GM21529 (cell line): ENCODE results near the gene DCLRE1C.
"Not testable (repeated sequence)": the region's sequence is repeated elsewhere in the genome, so short reads cannot be mapped to it uniquely, and the experiment has no call there.

Source experiments
- ATAC-seq: cut with Tn5 transposase; IDR thresholded peaks from one replicate; pipeline ENCODE4 v1.9.1; 2021; ENCODE audit not compliant: unreplicated experiment

DCLRE1C gene

DNA sequence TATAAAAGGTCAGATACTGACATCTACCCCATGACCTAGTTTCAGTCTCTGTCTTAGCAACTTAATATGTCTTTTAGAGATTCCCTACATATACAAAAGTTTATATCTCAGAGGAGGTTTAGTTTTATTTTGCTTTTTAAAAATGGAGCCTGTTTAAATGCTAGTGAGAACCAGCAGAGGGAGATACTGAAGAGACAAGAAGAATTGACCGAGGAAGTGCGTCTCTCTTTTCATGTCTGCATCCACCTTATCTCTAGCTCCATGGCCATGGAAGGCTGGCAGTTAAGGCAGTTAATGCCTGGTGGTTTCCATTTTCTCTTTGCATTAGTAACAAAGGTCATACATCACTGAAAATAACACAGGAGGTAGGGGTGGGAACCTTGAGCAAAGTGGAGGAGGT, 64.6 kb downstream of the DCLRE1C start:
- no peak for ATAC-seq

DNA sequence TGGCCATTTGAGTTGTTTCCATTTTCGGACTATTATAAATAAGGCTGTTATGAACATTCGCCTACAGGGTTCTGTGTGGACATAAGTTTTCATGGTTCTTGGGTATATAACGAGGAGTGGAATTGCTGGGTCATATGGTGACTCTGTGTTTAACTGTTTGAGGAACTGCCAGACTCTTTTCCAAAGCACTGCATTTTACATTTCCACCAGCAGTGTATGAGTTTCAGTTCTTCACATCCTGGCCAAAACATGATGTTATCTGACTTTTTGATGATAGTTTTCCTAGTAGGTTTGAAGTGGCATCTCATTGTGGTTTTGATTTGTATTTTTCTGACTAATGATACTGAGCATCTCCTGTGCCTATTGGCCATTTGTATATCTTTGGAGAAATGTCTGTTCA, 69.8 kb downstream of the DCLRE1C start:
- no peak for ATAC-seq

DNA sequence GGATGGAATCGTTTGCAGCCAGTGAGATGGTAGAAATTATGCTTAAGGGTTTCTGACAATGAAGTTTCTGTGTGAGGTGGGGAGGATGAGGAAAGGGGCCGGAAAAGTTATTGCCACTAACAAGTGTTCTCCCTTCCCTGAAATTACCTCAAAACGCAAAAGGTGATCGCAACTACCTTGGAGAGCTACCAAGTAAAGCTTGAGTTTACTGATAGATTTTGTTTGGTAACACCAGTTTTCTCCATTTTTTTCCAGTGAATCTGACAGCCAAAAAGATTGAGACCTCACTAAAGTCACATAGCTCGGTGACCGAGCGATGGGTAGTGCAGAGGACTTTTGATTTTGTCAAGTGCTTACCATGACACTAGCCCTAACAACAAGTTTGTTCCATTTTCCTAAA, 73.7 kb downstream of the DCLRE1C start:
- ATAC-seq: no peak

DNA sequence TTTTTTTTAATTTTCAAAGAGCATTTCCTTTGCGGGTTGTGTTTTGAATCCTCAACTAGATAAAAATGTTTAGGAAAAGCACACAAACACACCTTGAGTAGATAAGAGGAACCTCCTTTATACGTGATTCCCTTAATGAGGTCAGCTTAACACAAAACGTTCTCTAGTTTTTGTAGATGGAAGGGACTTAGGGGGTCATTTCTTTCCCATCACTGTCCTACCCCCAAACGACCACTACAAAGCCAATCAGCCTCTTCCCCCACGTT, 74.0 kb downstream of the DCLRE1C start:
- ATAC-seq: no peak

DNA sequence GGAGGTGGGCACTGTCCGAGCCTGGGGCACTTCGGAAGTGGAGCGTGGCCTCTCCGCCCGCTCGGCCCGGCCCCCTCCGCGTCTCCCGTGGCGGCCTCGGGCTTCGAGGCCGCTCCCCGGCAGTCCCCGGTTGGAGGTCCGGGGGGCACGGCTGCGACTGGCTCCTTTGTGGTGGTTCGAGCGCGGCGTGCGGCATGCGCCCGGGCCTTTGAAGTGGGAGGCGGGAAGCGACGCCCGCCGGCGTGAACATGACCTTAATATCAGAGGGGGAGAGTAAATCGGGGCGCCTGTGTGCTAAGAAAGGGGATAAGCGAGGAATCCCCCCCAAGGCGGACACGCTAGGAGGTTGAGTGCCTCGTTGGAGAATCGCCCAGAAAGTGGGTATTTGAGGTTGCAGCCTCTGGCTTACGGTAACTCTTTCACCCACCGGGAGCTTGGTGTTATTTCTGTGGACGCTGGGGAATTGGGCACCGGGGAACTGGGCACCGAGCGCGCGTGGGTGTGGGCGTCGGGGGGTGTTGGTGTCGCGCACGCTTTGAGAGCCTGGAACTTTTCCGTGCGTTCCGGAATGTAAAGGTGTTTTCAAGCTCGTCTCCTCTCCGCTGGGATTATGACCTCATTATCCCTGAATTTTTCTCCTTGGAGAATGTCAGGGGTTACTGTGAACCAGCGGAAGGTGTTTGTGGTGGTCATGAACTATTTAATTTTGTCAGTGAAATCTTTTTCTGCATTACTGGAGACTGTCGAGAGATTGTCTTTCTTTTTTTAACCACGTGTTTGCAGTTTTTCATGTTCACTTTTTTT, 74.6 kb downstream of the DCLRE1C start:
- peak; percentile 18 for ATAC-seq

DNA sequence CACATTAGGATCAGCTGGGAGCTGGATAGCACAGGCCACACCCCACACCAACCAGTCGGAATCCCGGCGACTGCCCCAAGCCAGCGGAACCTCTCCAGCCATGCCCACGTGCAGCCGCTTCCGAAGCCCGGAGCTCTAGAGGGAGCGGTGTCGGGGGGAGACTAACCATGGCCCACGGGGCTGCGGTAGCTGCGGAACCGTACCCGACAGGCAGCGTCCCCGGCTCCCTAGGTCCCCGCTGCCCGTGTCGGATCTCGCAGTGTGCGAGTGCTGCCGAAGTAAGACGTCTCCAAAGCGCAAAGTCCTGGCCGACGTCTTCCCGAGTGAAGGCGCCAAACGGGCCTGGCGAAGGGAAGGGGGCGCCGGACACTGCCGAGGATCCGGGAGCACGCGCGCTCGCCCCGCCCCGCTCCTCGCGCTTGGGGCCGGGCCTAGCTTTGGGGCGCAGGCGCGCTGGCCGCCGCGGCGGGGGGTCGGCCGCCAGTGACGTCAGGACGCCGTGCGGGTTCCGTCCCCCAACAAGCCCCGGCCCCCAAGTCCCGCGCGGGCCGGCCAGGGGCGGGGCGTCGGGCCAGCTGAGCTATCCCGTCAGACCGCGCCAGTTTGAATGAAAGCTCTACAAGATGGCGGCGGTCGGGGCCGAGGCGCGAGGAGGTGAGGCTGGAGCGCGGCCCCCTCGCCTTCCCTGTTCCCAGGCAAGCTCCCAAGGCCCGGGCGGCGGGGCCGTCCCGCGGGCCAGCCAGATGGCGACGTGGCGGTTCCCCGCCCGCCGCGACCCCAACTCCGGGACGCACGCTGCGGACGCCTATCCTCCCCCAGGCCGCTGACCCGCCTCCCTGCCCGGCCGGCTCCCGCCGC, 75.4 kb downstream of the DCLRE1C start, which contains the start of gene SUV39H2:
Gene SUV39H2, plus strand, starts transcription at position 601 of the 858 bp plus-strand sequence. Its CDS starts 23 bp downstream, at position 624.
- peak; percentile 87 for ATAC-seq

DNA sequence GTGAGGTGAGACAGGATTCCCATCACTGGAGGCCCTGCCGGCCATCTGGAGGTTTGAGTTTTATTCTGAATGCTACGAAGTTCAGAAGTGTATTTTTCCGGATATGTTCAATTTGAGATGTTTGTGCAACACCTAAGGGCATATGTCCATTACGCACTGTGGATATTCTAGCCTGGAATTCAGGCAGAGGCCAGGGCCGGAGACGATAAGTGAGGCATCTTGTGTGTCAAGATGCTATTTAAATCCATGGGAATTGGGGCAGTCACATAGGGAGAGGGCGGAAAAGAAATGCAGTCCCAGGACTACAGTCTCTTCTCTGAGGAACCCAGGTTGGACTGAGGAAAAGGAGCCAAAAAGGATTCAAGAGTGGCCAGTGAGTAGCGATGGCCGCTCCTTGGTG, 77.1 kb downstream of the DCLRE1C start:
- no peak for ATAC-seq

DNA sequence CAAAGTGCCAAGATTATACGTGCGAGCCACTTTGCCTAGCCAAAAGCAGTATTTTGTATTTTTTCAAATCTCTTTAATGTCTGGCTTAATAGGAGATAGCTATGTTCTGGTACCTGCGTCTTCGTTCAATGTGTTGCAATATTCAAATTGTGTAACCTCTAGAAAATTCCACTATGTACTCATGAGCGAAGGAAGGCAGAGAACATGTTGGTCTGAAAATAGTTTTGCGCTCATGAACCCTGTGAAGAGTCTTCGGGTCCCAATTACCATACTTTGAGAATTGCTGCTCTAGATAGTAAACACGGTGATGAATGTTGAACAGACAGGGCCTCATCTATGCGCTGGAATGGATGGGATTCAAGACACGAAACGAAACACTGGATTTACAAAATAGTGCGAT, 78.0 kb downstream of the DCLRE1C start:
- no peak for ATAC-seq

DNA sequence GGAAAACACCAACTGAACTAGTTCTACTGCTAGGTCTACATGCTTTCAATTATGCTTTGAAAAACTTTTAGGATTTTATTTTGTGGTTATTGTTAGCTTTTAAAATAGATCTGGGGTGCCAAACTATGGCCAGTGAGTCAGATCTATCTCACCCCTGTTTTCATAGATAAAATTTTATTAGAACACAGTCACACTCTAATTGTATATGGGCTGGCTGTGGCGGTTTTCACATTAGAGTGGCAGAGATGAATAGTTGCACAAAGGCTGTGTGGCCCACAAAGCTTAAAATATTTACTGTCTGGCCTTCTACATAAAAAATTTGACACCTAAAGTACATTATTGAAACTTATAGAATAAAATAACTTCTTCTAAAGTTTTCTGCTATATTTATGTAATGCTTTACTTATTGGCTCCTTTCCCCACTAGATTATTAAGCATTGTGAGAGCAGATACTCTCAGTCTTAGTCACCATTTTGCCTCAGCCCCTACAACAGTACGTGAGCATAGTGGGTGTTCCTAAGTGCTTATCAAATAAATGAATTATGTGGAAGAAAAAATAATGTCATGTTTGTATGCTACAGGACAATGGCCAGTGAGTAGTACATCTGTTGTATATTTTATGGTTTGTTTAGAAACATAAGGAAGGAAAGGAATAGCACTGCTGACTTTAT, 80.7 kb downstream of the DCLRE1C start:
- ATAC-seq: peak; percentile 42

DNA sequence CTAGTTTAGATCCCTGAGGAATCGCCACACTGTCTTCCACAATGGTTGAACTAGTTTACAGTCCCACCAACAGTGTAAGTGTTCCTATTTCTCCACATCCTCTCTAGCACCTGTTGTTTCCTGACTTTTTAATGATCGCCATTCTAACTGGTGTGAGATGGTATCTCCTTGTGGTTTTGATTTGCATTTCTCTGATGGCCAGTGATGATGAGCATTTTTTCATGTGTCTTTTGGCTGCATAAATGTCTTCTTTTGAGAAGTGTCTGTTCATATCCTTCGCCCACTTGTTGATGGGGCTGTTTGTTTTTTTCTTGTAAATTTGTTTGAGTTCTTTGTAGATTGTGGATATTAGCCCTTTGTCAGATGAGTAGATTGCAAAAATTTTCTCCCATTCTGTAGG, 89.0 kb downstream of the DCLRE1C start:
- not testable (repeated sequence) for ATAC-seq

DNA sequence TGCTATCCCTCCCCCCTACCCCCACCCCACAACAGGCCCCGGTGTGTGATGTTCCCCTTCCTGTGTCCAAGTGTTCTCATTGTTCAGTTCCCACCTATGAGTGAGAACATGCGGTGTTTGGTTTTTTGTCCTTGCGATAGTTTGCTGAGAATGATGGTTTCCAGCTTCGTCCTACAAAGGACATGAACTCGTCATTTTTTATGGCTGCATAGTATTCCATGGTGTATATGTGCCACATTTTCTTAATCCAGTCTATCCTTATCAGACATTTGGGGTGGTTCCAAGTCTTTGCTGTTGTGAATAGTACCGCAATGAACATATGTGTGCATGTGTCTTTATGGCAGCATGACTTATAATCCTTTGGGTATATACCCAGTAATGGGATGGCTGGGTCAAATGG, 89.4 kb downstream of the DCLRE1C start:
- not testable (repeated sequence) for ATAC-seq

DNA sequence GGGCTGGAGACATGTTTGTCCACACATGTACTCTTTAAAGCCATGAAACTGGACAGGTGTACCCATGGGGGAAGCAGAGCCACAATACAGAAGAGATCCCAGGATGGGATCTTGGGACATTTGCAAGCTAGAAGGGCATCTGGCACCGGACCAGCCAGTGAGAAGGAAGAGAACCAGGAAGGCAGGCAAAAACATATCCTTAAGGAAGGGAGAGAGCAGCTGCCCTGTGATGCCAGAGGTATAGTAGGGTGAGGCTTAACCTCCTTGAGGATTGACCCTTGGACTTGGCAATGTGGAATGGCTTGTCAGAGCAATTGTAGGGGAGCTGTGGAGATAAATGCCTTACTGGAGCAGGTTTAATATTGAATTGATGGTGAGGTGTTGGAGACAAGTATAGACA, 93.1 kb downstream of the DCLRE1C start:
- no peak for ATAC-seq

DNA sequence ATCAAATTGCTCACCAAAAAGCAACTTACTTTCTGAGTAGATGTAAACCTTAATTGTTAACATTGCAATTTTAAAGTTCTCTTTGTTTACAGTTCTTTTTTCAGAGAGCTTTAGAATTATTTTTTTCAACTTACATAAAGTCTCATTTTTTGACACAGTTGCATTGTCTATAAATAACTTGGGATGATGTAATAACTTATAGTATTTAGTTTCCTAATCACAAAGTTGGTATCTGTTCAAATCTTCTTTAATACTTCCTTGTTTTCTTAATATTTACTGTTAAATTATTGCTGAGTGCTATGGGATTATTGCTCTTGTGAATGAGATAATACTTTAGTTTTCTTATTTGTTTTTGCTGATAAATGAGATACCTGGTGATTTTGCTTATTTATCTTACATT, 94.1 kb downstream of the DCLRE1C start:
- no peak for ATAC-seq

DNA sequence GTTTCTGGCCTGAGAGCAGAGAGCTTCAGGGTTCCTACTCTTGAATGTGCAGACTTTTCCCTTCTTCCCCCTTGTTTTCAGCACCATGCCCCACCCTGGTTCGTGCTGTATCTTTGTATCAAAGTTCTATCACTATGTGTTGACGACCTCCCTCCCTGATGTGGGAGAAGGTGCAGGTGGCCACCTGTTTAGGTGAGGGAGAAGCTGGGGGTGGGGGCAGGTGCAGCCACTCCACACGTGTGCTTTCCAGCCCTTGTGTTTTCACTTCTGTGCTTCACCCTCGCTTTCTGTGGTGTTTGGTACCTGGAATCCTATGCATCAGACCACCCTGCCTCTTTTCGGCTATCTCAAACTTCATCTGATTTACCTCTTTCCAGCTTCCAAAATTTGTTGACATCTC, 94.9 kb downstream of the DCLRE1C start:
- no peak for ATAC-seq

DNA sequence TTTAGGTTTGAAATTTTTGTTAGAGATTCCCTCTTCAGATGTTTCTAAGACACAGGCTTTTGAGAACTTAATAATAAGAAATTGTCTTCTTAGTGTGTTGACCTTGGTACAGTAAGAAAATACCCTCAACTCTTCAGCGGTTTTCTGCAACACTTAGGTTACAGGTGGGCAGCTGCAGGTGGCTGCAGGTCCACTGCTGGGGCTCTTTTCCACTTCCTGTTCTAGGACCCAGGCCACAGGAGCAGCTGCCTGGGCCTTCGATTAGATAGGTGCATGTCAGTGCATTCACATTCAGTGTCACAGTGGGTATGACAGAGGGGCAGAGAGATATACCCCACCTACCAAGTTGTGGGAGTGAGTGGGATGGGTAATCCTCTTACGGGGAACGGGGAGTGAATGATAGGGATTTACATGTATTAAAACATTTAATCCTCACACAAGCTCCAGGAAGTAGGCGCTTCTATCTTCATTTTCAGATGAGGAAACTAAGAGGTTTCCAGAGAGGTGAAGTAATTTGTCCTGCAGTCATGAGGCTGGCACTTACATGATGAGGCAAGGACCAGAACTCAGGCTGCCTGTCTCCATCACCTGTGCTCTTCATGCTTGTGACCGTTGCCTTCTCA, 95.4 kb downstream of the DCLRE1C start:
- ATAC-seq: no peak

DNA sequence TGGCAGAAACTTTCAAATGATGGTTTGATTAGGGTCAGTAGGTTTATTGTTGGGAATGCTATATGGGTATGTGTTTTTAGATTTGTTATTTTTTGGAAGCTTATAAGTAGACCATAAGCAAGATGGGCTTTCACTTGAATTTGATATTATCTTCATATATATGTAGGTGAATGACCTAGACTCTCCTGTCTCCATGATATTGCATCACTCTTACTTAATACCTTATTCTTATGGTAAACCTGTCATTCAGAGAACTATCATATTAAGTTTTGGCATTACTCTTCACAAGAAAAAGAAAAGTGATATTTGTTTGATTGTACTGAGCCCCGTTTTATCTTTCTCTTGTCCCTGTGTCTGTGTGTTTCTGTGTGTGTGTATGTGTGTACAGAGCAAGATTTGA, 98.4 kb downstream of the DCLRE1C start:
- ATAC-seq: no peak

DNA sequence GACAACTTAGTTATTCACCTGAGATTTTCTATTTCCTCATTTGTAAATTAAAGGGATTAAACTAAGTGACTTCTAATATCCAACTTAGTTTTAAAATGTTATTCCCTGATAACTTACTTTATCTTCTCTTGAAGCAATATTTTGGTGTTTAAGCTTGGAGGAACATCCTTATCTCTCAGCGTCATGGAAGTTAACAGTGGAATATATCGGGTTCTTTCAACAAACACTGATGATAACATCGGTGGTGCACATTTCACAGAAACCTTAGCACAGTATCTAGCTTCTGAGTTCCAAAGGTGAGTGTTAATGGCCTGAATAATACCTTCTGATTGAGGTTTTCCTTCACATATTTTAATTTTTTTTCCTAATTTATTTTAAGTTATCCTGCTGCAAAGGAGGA, 101.7 kb downstream of the DCLRE1C start:
- ATAC-seq: no peak
